Panc1 (cell line): ENCODE measurements around the gene NFYC.

ENCODE experiments used
- CTCF ChIP-seq: fragments of 450-650 bp; IDR thresholded peaks from 2 replicates; pipeline ENCODE4 v1.5.1; 2017; ENCODE audit warnings: mild to moderate bottlenecking
- POLR2AphosphoS5 ChIP-seq: IDR thresholded peaks from 2 replicates; pipeline ENCODE4 v1.6.1; 2012; ENCODE audit warnings: mild to moderate bottlenecking, low read depth, low read length, moderate library complexity
- REST ChIP-seq, 2 experiments: IDR thresholded peaks; 2 replicates each; pipeline ENCODE4 v1.6.1; 2011 to 2012; ENCODE audit warnings: low read depth in 2 of 2, control low read depth in 1 of 2, low read length in 1 of 2, mild to moderate bottlenecking in 1 of 2, moderate library complexity in 1 of 2; ENCODE audit not compliant: insufficient read depth in 1 of 2
- SIN3A ChIP-seq: IDR thresholded peaks from 2 replicates; pipeline ENCODE4 v1.6.1; 2012; ENCODE audit warnings: low read depth, mild to moderate bottlenecking, low read length, moderate library complexity, borderline replicate concordance; ENCODE audit not compliant: insufficient read depth

- TF ChIP-seq CTCF (no peak), POLR2AphosphoS5 (no peak), REST (IDR thresholded peaks at IDR 0.05; ENCODE audit: insufficient read depth in 1 of 2, low read depth in 2 of 2, low read length in 1 of 2) (no peak), SIN3A (no peak)
These were observed 18.3 kb downstream of the NFYC start for GRCh38 chr1:40709802-40710278.
